Large intestine (tissue), 3 donors: Measurements from ENCODE around the gene SIGLEC14. TPM values are rescaled to one million over a fixed set of nuclear protein-coding genes. Genes with fewer than 3 reads are reported as not detected.

Source experiments
- DNase-seq, 2 donors: peaks; one replicate each; pipeline versions ENCODE4 v3.0.0 to v3.0.0-alpha.2; 2013
- H3K27ac ChIP-seq: one replicate; pipeline ENCODE4 v1.5.1; 2013; ENCODE audit warnings: low read length
- H3K27me3 ChIP-seq: 2 replicates; pipeline ENCODE4 v1.6.1; 2013; ENCODE audit warnings: low read length; ENCODE audit not compliant: control insufficient read depth, insufficient read depth
- H3K36me3 ChIP-seq: 2 replicates; pipeline ENCODE4 v1.6.1; 2013; ENCODE audit warnings: low read length; ENCODE audit not compliant: control insufficient read depth, insufficient read depth
- H3K4me1 ChIP-seq: one replicate; pipeline ENCODE4 v1.6.1; 2013; ENCODE audit warnings: low read length; ENCODE audit not compliant: control insufficient read depth, insufficient read depth
- H3K4me3 ChIP-seq: one replicate; pipeline ENCODE4 v1.5.1; 2013; ENCODE audit warnings: low read length
- H3K9me3 ChIP-seq: one replicate; pipeline ENCODE4 v1.6.1; 2013; ENCODE audit warnings: mild to moderate bottlenecking, low read depth, low read length, moderate library complexity; ENCODE audit not compliant: control insufficient read depth
- WGBS: methylation state at CpG from one replicate; pipeline ENCODE4 v1.1.5; 2013; ENCODE audit warnings: low lambda C conversion rate; ENCODE audit not compliant: insufficient coverage; 5-methylcytosine and 5-hydroxymethylcytosine counted together
- polyA plus RNA-seq: library from polyadenylated mRNA; unstranded; fragments of 120-200 nt; gene quantifications from one replicate; pipeline ENCODE4 v1.2.1, GENCODE V29; 2013

SIGLEC14 gene
- polyA plus RNA-seq, 1 donor = 1.4 TPM

- DNase-seq = no peak
- H3K4me1 ChIP-seq = no peaks in the 10 kb centered on the region
- H3K36me3 ChIP-seq = no peaks in the 10 kb centered on the region
- H3K4me3 ChIP-seq = no peak overlapping the region
- no peaks in the 10 kb centered on the region for H3K9me3 ChIP-seq
- H3K27ac ChIP-seq = no peak overlapping the region
- H3K27me3 ChIP-seq = no peaks in the 10 kb centered on the region
- 80% methylated on average over 1 of the region's 2 CpGs for WGBS
Observed at GRCh38 chr19:51621178-51621577, 25.4 kb downstream of the SIGLEC14 start.

GRCh38 chr19:51615991-51616390 is 30.6 kb downstream of the SIGLEC14 start:
- no peaks in the 10 kb centered on the region for H3K27me3 ChIP-seq
- H3K4me3 ChIP-seq = no peak overlapping the region
- H3K9me3 ChIP-seq = no peaks in the 10 kb centered on the region
- H3K4me1 ChIP-seq = no peaks in the 10 kb centered on the region
- 86% methylated on average over 1 of the region's 7 CpGs for WGBS
- no peaks in the 10 kb centered on the region for H3K36me3 ChIP-seq
- no peak for DNase-seq
- no peak overlapping the region for H3K27ac ChIP-seq

DNA sequence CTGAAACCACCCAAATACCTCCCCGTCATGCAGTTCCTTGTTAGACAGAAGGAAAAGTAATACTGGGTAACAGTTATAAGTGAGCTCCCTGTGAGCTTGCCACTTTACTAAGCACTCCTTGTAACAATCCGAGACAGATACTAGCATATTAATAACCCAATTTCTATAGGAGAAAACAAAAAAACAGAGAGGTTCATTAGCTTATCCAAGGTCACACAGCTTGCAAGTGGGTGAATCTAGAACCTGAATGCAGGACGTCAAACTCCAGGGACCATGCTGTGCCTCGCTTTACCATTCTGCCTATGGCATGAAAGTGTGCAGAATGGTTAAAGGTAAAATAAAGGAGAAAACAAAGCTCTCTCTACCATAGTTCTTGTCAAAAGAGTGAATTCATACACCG is 31.8 kb downstream of the SIGLEC14 start:
- H3K4me3 ChIP-seq = no peak overlapping the region
- H3K36me3 ChIP-seq = no peaks in the 10 kb centered on the region
- WGBS = 100% methylated on average over 1 of the region's 5 CpGs
- no peak for DNase-seq
- H3K27me3 ChIP-seq = no peaks in the 10 kb centered on the region
- no peaks in the 10 kb centered on the region for H3K4me1 ChIP-seq
- H3K27ac ChIP-seq = no peak overlapping the region
- no peaks in the 10 kb centered on the region for H3K9me3 ChIP-seq

DNA sequence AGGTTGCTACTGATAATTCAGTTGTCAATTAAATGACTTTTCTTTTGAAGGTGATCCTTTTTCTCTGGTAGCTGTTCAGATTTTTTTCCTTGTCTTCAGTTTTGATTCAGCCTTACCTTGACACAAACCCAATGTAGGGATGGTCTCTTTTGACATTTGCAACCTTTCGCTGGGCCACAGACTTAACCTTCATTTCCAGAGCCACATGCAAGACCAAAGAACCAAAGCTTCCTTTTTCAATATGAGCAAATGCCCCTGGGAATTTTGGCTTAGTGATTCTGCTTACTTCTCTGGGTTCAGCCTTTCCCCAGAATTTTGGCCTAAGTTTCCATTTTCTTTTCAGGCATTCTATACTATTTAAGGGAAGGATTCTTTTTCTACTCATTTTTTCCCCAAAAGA is 36.0 kb downstream of the SIGLEC14 start:
- no peak overlapping the region for H3K4me3 ChIP-seq
- no peaks in the 10 kb centered on the region for H3K4me1 ChIP-seq
- no peaks in the 10 kb centered on the region for H3K36me3 ChIP-seq
- H3K27me3 ChIP-seq = no peaks in the 10 kb centered on the region
- H3K27ac ChIP-seq = no peak overlapping the region
- DNase-seq = no peak
- no CpG with 5 or more reads among the region's 1 CpG for WGBS
- H3K9me3 ChIP-seq = no peaks in the 10 kb centered on the region

- no peaks in the 10 kb centered on the region for H3K27me3 ChIP-seq
- H3K4me3 ChIP-seq = no peak overlapping the region
- no peak overlapping the region for H3K27ac ChIP-seq
- no peaks in the 10 kb centered on the region for H3K4me1 ChIP-seq
- WGBS = 100% methylated on average over 1 of the region's 13 CpGs
- no peaks in the 10 kb centered on the region for H3K36me3 ChIP-seq
- DNase-seq = peak; percentile 30 to 43
- no peaks in the 10 kb centered on the region for H3K9me3 ChIP-seq
Observed at GRCh38 chr19:51607920-51608562, 38.6 kb downstream of the SIGLEC14 start.

DNA sequence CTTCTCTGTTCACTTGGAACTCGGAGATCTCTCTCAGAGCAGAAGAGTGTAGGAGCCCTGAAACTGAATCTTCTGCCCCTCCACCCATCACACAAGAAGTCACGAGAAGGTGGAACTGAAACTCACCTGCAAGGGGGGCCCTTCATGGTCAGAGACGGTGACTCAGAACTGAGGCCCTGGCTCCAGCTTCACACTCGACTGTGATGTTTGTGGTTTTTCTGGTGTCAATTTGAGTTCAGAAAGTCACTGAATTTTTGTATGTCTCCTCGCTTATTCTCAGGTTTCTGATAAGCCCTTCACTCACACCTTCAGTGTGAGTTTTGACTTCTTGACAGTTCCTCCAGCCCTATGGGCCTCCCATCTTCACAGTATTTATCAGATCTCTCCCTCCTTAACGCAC is 39.5 kb downstream of the SIGLEC14 start:
- Histone ChIP-seq H3K4me3 (no peak overlapping the region), H3K9me3 (no peaks in the 10 kb centered on the region), H3K36me3 (no peaks in the 10 kb centered on the region), H3K4me1 (no peaks in the 10 kb centered on the region), H3K27me3 (peaks cover 5% of the 10 kb centered on the region), H3K27ac (no peak overlapping the region)
- no peak for DNase-seq
- WGBS = no CpG with 5 or more reads among the region's 6 CpGs

GRCh38 chr19:51602189-51602854 is 44.3 kb downstream of the SIGLEC14 start:
- WGBS = no CpG with 5 or more reads among the region's 20 CpGs
- DNase-seq = no peak
- H3K4me3 ChIP-seq = no peak overlapping the region

GRCh38 chr19:51600940-51601580 is 45.6 kb downstream of the SIGLEC14 start:
- no peak for DNase-seq
- Histone ChIP-seq H3K9me3 (peaks cover 4% of the 10 kb centered on the region), H3K27me3 (peaks cover 38% of the 10 kb centered on the region), H3K4me1 (no peaks in the 10 kb centered on the region), H3K4me3 (no peak overlapping the region), H3K27ac (no peak overlapping the region), H3K36me3 (no peaks in the 10 kb centered on the region)
- WGBS = no CpG with 5 or more reads among the region's 59 CpGs

More at GRCh38 chr19:51602189-51602854, 44.3 kb downstream of the SIGLEC14 start:
- no peaks in the 10 kb centered on the region for H3K4me1 ChIP-seq
- no peak overlapping the region for H3K27ac ChIP-seq
- no peaks in the 10 kb centered on the region for H3K36me3 ChIP-seq
- peaks cover 4% of the 10 kb centered on the region for H3K9me3 ChIP-seq
- H3K27me3 ChIP-seq = peaks cover 38% of the 10 kb centered on the region

- H3K4me1 ChIP-seq = no peaks in the 10 kb centered on the region
- no peak overlapping the region for H3K4me3 ChIP-seq
- H3K27ac ChIP-seq = no peak overlapping the region
- no peak for DNase-seq
- WGBS = 90% methylated on average over 4 of the region's 10 CpGs
- H3K27me3 ChIP-seq = peaks cover 38% of the 10 kb centered on the region
- peaks cover 4% of the 10 kb centered on the region for H3K9me3 ChIP-seq
- no peaks in the 10 kb centered on the region for H3K36me3 ChIP-seq
Observed at GRCh38 chr19:51599084-51599483, 47.5 kb downstream of the SIGLEC14 start.

DNA sequence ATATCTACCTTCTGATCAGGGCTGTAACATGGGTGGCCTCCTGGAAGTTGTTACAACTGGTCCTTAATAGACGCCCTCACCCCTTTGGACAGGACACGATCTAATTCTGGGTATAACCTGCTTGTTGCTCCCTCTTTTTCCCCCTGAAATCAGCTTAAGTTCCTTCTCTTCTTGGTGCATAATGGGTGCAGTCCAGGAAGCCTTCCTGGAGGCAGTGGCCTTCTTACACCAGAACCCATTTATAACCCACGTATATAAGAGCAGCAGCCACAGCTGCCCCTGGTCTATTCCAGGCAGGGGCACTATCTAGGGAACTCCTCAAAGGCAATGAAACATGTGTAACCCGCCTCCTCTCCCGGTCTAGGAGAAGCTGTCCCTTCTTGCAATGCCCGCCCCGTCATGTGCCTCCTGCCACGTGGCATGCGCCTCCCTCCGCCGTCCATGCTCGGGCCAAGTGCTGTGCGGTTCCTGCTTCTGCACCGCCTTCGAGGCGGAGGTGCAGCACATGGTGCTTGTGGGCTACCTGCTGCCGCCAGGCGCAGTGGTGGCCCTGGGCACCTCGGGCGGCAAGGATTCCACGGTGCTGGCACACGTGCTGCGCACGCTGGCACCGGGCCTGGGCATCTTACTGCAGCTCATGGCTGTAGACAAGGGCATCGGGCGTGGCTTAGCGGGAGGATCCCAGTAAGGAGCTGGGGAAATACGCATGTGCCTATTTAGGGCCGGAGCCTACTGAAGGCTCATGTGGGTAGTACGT is 48.3 kb downstream of the SIGLEC14 start:
- Histone ChIP-seq H3K4me3 (no peak overlapping the region), H3K27ac (no peak overlapping the region), H3K36me3 (no peaks in the 10 kb centered on the region), H3K4me1 (peaks cover 2% of the 10 kb centered on the region), H3K9me3 (peaks cover 4% of the 10 kb centered on the region), H3K27me3 (peaks cover 38% of the 10 kb centered on the region)
- no peak for DNase-seq
- WGBS = no CpG with 5 or more reads among the region's 31 CpGs
